Body of pancreas (tissue), 4 donors: ENCODE measurements around the gene NDUFC1. TPM values are rescaled to one million over a fixed set of nuclear protein-coding genes. Genes with fewer than 3 reads are reported as not detected.

Experiments
- ATAC-seq: fragments of 150-250 bp; one replicate; pipeline ENCODE4 v1.9.1; 2016
- DNase-seq, 4 donors: peaks; one replicate each; pipeline ENCODE4 v3.0.0-alpha.2; 2019
- H3K27ac ChIP-seq, 4 donors: fragments of 200-600 bp; sonication (generic); 1 replicate in 3 of 4; 2 replicates in 1 of 4; pipeline versions ENCODE4 v1.5.1 to v1.6.1; 2016 to 2019; ENCODE audit warnings: mild to moderate bottlenecking in 1 of 4, mixed read lengths in 1 of 4, moderate library complexity in 1 of 4
- H3K27me3 ChIP-seq, 2 donors: fragments of 200-600 bp; sonication (generic); one replicate each; pipeline ENCODE4 v1.6.0; 2016; ENCODE audit warnings: mild to moderate bottlenecking in 1 of 2
- H3K36me3 ChIP-seq, 2 donors: fragments of 200-600 bp; sonication (generic); replicated peaks in 1 of 2; 2 replicates each; pipeline ENCODE4 v1.5.1; 2016; ENCODE audit warnings: low read depth in 2 of 2; ENCODE audit not compliant: insufficient read depth in 1 of 2
- H3K4me1 ChIP-seq: fragments of 200-600 bp; sonication (generic); one replicate; pipeline ENCODE4 v1.6.0; 2016
- H3K4me3 ChIP-seq, 2 donors: fragments of 200-600 bp; sonication (generic); 1 replicate in 1 of 2; 2 replicates in 1 of 2; pipeline ENCODE4 v1.5.1; 2016 to 2019
- H3K9me3 ChIP-seq, 3 donors: fragments of 200-600 bp; sonication (generic); 1 replicate in 2 of 3; 2 replicates in 1 of 3; pipeline ENCODE4 v1.5.1; 2016
- CTCF ChIP-seq, 7 experiments: fragments of 450-650 bp in 4 of 7; fragments of 200-600 bp in 3 of 7; sonication (generic) in 3 of 7; IDR thresholded peaks; one replicate each; pipeline ENCODE4 v1.5.1; 2016 to 2019; ENCODE audit warnings: antibody characterized with exemption in 7 of 7
- POLR2A ChIP-seq, 3 donors: fragments of 450-650 bp; IDR thresholded peaks; one replicate each; pipeline ENCODE4 v1.6.1; 2016; ENCODE audit warnings: antibody characterized with exemption in 3 of 3, mild to moderate bottlenecking in 2 of 3
- WGBS, 2 donors: methylation state at CpG; one replicate each; pipeline ENCODE4 v1.1.5; 2017; 5-methylcytosine and 5-hydroxymethylcytosine counted together
- intact Hi-C: fragments of 100-400 bp; cut with DNase I; formaldehyde crosslinking; loops from one replicate; pipeline ENCODE4 v1.15.1; 2023
- total RNA-seq, 2 donors: library from RNA; depleted of rRNA; stranded (reverse); fragments of >200 nt; gene quantifications; one replicate each; pipeline ENCODE4 v1.1.0, GENCODE V29; 2016

NDUFC1 gene
- 10 to 100 TPM; 16.5 to 24.1 TPM for total RNA-seq

GRCh38 chr4:139301821-139302611 lies at the start of gene NDUFC1:
Gene NDUFC1 (minus strand): TSS chr4:139302477. CDS start chr4:139295798, 6,679 bp downstream.
- Histone ChIP-seq H3K36me3 (no peaks in the 10 kb centered on the region), H3K4me3 (peak within 1 kb of the TSS; percentile 88 to 94), H3K4me1 (peaks cover 43% of the 10 kb centered on the region), H3K27ac (peak within 1 kb of the TSS; percentile 86 to 92 (median 90)), H3K27me3 (no peaks in the 10 kb centered on the region), H3K9me3 (peaks cover 0 to 2% (median 0%) of the 10 kb centered on the region in 3 donors)
- intact Hi-C loops = no loop called here
- peak; percentile 27 for ATAC-seq
- TF ChIP-seq CTCF (IDR thresholded peaks at IDR 0.05) (peak in 5 of 7 experiments; percentile 9 to 38 (median 29)), POLR2A (IDR thresholded peaks at IDR 0.05) (peak in 2 of 3 donors; percentile 51 to 59)
- WGBS, 2 donors = 0 to 1% methylated on average over 33 to 43 of the region's 46 CpGs
- peak; percentile 39 to 55 (median 50) for DNase-seq

- H3K36me3 ChIP-seq = peaks cover 0 to 7% of the 10 kb centered on the region in 2 donors
- intact Hi-C loops = no loop called here
Observed at GRCh38 chr4:139337612-139338011, 35.3 kb upstream of the NDUFC1 start.

GRCh38 chr4:139333046-139333445 lies 30.8 kb upstream of the NDUFC1 start:
- Histone ChIP-seq H3K4me3 (no peak overlapping the region), H3K9me3 (no peaks in the 10 kb centered on the region), H3K27me3 (no peaks in the 10 kb centered on the region), H3K4me1 (no peaks in the 10 kb centered on the region), H3K27ac (no peak overlapping the region), H3K36me3 (no peaks in the 10 kb centered on the region)
- intact Hi-C loops = no loop called here
- ATAC-seq = no peak
- TF ChIP-seq CTCF (IDR thresholded peaks at IDR 0.05) (no peak), POLR2A (IDR thresholded peaks at IDR 0.05) (no peak)
- DNase-seq = no peak
- 87 to 95% methylated on average over 2 of the region's 2 CpGs for WGBS, 2 donors

More at GRCh38 chr4:139337612-139338011, 35.3 kb upstream of the NDUFC1 start:
- H3K27ac ChIP-seq = no peak overlapping the region
- no peaks in the 10 kb centered on the region for H3K27me3 ChIP-seq
- no peak overlapping the region for H3K4me3 ChIP-seq
- H3K9me3 ChIP-seq = no peaks in the 10 kb centered on the region
- DNase-seq (no peak), ATAC-seq (no peak)
- TF ChIP-seq CTCF (IDR thresholded peaks at IDR 0.05) (no peak), POLR2A (IDR thresholded peaks at IDR 0.05) (no peak)
- peaks cover 5% of the 10 kb centered on the region for H3K4me1 ChIP-seq

- no peak for DNase-seq
- Histone ChIP-seq H3K27ac (no peak overlapping the region), H3K4me1 (peaks cover 3% of the 10 kb centered on the region), H3K27me3 (no peaks in the 10 kb centered on the region), H3K36me3 (no peaks in the 10 kb centered on the region), H3K9me3 (no peaks in the 10 kb centered on the region), H3K4me3 (no peak overlapping the region)
- intact Hi-C loops = no loop called here
- TF ChIP-seq CTCF (IDR thresholded peaks at IDR 0.05) = no peak
- TF ChIP-seq POLR2A (IDR thresholded peaks at IDR 0.05) = no peak
- 100% methylated on average over 1 of the region's 1 CpG; no CpG with 5 or more reads in 1 of the 2 donors for WGBS, 2 donors
- no peak for ATAC-seq
Observed at GRCh38 chr4:139331185-139331584, 28.9 kb upstream of the NDUFC1 start.
